Right renal cortex interstitium (tissue), 3 donors: ENCODE results near the gene C1orf74. TPM values are rescaled to one million over a fixed set of nuclear protein-coding genes. Genes with fewer than 3 reads are reported as not detected.

Experiments used
- DNase-seq, 3 donors: peaks; one replicate each; pipeline ENCODE4 v3.0.0-alpha.2; 2013; ENCODE audit warnings: low read depth in 3 of 3, low spot score in 2 of 3
- polyA plus RNA-seq, 3 donors: library from polyadenylated mRNA; unstranded; fragments of 120-200 nt; gene quantifications; one replicate each; pipeline ENCODE4 v1.2.1, GENCODE V29; 2013; ENCODE audit not compliant: insufficient read length in 3 of 3

The C1orf74 gene
- polyA plus RNA-seq, 3 donors, result 3.6 to 4.3 (median 4.1) TPM

GRCh38 chr1:209772126-209772525 lies 12.2 kb downstream of the C1orf74 start:
- no peak for DNase-seq

- DNase-seq, result no peak
Observed at GRCh38 chr1:209770636-209771415, 13.5 kb downstream of the C1orf74 start.

DNA sequence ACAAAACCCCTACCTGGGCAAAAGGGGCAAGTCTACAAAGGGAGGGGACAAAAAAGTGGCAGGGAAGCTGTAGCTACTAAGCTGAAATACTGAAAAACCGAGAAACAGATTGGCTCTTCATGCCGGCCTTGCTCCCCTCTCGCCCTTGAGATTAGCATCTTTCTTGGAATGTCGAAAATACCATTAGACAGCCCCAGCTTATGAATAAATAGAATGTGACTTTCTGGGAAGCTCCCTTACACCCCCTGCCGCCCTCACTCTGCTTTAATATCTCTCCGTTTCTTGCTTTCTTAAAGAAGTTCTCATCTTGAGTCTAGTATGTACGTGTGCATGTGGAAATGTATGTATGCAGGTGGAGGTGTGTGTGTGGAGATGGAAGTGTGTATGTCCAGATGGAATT lies 14.4 kb downstream of the C1orf74 start:
- DNase-seq, result no peak

DNA sequence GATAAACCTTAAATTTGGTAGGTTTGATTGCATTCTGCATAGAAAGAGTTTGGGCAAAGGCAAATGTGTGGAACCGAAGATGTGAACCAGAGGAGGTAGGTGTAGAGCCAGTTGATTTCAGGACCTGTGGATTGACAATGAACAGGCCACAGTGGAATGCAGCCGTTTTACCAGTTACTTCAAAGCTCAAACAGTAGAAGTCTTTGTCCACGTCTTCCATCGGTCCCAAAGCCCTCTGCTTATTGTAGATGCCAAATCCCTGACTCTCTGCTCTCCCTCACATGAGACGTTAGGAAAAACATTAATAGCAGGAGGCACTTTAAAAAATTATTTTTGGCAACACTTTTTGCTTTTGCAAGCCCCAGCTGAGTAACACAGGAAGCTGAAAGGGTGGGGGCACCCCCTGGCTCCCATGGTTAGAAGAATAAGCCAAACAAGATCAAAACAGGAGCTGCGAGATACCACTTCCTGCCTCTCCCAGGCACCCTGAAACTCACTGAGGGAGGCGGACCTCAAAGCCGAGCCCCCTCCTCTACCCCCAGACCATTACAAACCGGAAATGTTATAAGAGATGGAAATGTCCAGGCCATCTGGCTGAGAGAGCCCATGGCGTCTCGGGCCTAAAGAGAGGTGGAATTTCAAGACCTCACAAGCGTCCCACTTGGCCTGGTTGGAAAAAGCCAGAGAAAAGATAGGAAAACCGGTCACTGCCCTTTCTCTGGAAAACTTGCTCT lies 15.0 kb downstream of the C1orf74 start:
- no peak for DNase-seq

- DNase-seq, result no peak
Observed at GRCh38 chr1:209768354-209768774, 16.0 kb downstream of the C1orf74 start.

- no peak for DNase-seq
Observed at GRCh38 chr1:209767706-209768105, 16.7 kb downstream of the C1orf74 start.

GRCh38 chr1:209767096-209767495 lies 17.3 kb downstream of the C1orf74 start:
- DNase-seq, result no peak

DNA sequence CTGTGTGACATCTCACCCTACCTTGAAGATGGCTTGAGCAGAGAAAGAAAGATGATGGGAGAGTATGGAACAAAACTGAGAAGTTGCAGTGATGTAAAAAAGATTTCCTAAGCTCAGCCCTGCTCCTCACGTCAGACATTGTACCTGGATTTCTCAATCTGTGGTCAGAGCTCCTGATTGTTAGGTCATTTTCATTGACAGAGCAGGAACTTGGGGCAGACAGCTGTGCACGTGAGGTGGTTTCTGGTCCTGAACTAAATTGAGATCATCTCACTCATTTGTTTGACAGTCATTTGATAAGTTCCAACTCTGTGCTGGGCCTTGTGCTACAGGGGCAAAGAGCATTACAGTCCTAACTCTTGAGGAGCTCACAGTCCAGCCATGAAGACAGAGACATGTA lies 18.3 kb downstream of the C1orf74 start:
- DNase-seq, result no peak

GRCh38 chr1:209761011-209761635 lies 23.2 kb downstream of the C1orf74 start:
- DNase-seq, result no peak

- no peak for DNase-seq
Observed at GRCh38 chr1:209759829-209760359, 24.5 kb downstream of the C1orf74 start.

DNA sequence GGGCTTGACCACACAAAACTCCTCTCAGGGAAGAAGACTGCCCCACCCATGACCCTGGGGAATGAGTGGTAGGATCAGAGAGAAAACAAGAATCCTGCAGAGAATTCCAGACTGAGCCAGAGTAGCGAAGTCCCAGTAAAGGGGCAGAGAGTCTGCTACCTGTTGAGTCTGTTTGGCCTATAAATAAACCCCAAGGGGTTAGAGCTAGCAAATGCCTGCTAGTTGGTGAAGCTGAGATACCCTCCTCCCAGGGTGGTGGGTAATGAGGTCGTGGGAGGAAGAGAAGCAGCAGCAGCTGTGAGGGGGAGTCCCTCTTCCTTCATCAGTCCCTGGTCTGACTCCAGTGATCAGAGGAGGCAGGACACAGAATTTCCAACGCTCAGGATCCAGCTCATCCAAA lies 26.0 kb downstream of the C1orf74 start:
- no peak for DNase-seq

GRCh38 chr1:209756615-209757445 lies 27.5 kb downstream of the C1orf74 start:
- DNase-seq, result no peak

GRCh38 chr1:209755926-209756614 lies 28.3 kb downstream of the C1orf74 start, which contains the start of gene TRAF3IP3:
Gene TRAF3IP3, plus strand, starts transcription at chr1:209756053. Its CDS starts 3,987 bp downstream, at chr1:209760040.
- no peak for DNase-seq

DNA sequence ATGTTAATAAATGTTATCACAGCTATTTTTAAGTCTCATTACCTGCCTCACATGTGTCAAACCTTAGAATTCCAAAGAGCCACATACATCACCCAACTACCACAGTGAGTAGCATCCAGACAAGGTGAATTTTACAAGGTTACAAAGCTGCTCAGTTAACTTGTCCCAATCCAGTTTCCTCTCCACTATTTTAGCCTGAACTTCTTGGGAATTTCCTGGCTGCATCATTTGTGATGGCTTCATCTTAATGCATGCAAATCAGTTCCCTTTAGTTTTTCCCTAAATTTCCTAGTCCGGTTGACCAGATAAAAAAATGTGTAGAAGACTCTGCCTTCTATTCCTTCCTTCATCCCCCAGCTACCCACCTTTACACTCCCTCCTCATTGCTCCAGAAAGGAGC lies 29.1 kb downstream of the C1orf74 start:
- DNase-seq, result no peak

GRCh38 chr1:209752890-209753289 lies 31.5 kb downstream of the C1orf74 start:
- DNase-seq, result no peak

DNA sequence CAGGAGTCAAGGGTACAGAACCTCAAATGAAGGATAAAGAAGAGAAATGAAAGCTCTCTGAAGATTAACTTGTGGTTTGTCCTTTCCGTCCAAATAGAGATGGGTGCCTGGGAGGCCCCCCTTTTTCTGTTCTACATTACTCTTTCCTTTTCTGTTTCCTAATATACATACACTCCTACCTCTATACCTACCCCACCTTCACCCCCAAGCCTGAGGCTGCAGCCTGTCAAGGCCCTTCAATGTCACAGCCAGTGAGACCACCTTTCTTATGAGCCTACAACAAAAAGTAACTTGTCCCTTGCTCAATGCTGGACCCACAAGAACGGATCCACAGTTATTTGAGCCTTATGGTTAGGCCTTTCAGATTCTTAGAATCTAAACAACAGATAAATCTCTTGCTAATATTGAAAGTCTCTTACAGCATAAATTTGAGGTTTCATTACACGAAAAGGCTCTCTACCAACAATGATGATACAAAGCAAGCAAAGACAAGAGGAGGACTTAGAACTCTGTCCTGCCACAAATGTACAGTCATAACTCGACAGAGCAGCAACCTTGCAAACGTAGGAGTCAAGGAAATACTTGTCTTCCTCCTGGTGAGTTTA lies 32.6 kb downstream of the C1orf74 start:
- no peak for DNase-seq

DNA sequence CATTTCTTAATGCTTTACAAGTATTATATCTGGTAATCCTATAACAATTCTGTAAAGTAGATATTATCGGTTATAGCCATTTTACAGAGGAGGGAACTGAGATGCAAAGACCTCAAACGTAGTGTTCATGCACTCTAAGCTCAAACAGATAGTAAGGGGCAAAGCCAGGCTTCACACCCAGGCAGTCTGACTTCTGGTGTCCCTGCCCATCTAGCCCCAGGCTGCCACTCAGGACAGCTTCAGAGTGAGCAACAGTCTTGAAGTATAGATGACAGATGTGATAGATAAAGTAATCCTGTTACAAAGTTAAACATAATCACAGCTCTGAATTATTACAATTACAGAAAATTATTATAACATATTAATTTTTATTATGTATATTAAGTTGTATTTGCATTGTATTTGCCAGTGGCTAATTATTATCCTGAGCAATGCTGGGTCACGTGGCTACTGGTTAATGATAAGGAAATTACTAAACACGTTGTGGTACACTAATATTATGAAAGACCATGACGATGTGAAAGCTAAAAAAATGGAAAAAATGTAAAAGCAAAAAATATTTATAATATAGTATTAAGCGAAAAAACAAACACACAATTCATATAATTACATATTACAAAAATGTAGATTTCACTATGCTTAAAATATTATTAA lies 34.6 kb downstream of the C1orf74 start:
- DNase-seq, result no peak

DNA sequence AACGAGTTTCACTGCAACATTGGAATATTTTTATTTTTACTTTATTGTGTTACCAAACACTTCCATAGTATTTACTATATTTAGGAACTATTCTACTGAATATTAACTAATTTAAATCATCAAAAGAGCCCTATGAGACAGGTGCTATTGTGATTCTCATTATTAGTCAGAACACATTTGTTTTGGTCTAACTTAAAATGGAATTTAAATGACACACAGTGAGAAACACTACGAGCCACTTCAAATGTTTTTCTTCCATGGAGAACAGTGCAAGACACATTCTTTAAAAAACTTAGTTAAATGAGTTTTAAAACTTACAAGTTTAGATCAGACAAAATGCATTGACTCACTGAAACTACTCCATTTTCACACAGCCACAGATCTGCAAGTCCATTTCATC lies 35.2 kb downstream of the C1orf74 start:
- no peak for DNase-seq

DNA sequence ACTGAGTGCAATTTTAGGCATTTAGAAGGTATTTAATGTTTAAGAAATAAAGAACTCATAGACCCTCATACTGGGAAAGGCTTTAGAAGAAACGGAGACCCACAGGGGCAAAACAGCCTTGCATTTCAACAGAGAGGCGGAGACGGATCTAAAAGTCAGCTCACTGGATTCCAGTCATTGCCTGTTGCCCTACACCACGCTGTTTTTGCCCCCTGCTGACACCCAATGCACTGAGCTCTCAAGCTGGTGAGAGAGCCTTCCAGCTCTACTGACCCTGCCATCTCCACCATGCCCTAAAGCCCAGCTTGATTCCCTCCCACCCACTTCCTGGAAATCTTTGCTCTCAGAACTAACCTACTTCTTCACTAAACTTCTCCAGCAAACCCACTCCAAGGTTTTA lies 35.7 kb downstream of the C1orf74 start:
- DNase-seq, result no peak
